HepG2 (cell line): ENCODE measurements around the gene DACT2. TPM values are rescaled to one million over a fixed set of nuclear protein-coding genes. Genes with fewer than 3 reads are reported as not detected.

Source experiments
- ATAC-seq: fragments of 200-7000 bp; cut with Tn5 transposase; 3 replicates; pipeline ENCODE4 v1.9.1; 2020; ENCODE audit warnings: mild to moderate bottlenecking, moderate library complexity
- BruUV-seq: library from RNA; stranded (reverse); fragments of 400-500 nt; replicated peaks from 2 replicates; lab custom pipeline; 2021; lab: Mats Ljungman, UMichigan
- CTCF ChIA-PET: fragments of 300-600 bp; formaldehyde crosslinking; extraction: SDS; loops from one replicate; lab custom pipeline; 2021; ENCODE audit warnings: low total read pairs, inconsistent platforms, low intra/inter-chr PET ratio; lab: Yijun Ruan, JAX
- POLR2A ChIA-PET: fragments of 350-600 bp; sonication (Branson Sonifier 250); formaldehyde crosslinking; loops from one replicate; lab custom pipeline; 2020; ENCODE audit warnings: antibody characterized with exemption, inconsistent platforms; lab: Yijun Ruan, JAX
- DNase-seq: peaks from one replicate; pipeline ENCODE4 v3.0.0-alpha.2; 2015; ENCODE audit warnings: low spot score
- FAIRE-seq: peaks from 3 replicates; lab custom pipeline; 2011; peaks lifted over from hg19 to GRCh38; lab: Jason Lieb, UNC
- H2AFZ ChIP-seq: one replicate; pipeline ENCODE4 v1.6.1; 2011; ENCODE audit warnings: low read length, inconsistent platforms
- H3K27ac ChIP-seq: fragments of 300-600 bp; 3 replicates; pipeline ENCODE4 v1.8.0; 2011; ENCODE audit warnings: mixed run types, mild to moderate bottlenecking, mixed read lengths, low read length, inconsistent platforms; ENCODE audit not compliant: insufficient read depth; ENCODE audit errors: extremely low read length
- H3K27me3 ChIP-seq, 2 experiments: fragments of 200-600 bp in 1 of 2; 2 replicates in 1 of 2; 3 replicates in 1 of 2; pipeline versions ENCODE4 v1.6.0 to v1.8.0; 2011; ENCODE audit warnings: low read length in 2 of 2, mild to moderate bottlenecking in 2 of 2, moderate library complexity in 2 of 2, inconsistent platforms in 1 of 2; ENCODE audit not compliant: insufficient read depth in 2 of 2, control insufficient read depth in 1 of 2
- H3K36me3 ChIP-seq, 2 experiments: fragments of 200-600 bp in 1 of 2; replicated peaks in 1 of 2; 2 replicates in 1 of 2; 3 replicates in 1 of 2; pipeline versions ENCODE4 v1.5.1 to v1.8.0; 2011; ENCODE audit warnings: low read length in 2 of 2, inconsistent platforms in 1 of 2; ENCODE audit not compliant: insufficient read depth in 2 of 2, control insufficient read depth in 1 of 2
- H3K4me1 ChIP-seq: 2 replicates; pipeline ENCODE4 v1.5.1; 2012; ENCODE audit warnings: low read length, inconsistent platforms; ENCODE audit not compliant: insufficient read depth
- H3K4me2 ChIP-seq: 2 replicates; pipeline ENCODE4 v1.6.0; 2011; ENCODE audit warnings: low read depth, low read length, inconsistent platforms
- H3K4me3 ChIP-seq, 3 experiments: fragments of 200-600 bp in 1 of 3; sonication (generic), shearing (Covaris generic) in 1 of 3; replicated peaks in 1 of 3; 2 replicates each; pipeline ENCODE4 v1.5.1; 2011 to 2016; ENCODE audit warnings: low read length in 3 of 3, inconsistent platforms in 2 of 3, low read depth in 2 of 3, mild to moderate bottlenecking in 2 of 3, control low read depth in 1 of 3, mixed read lengths in 1 of 3; ENCODE audit not compliant: insufficient read depth in 1 of 3
- H3K79me2 ChIP-seq: one replicate; pipeline ENCODE4 v1.6.1; 2011; ENCODE audit warnings: low read length, inconsistent platforms; ENCODE audit not compliant: insufficient read depth
- H3K9ac ChIP-seq: 2 replicates; pipeline ENCODE4 v1.6.0; 2011; ENCODE audit warnings: mild to moderate bottlenecking, low read depth, low read length, inconsistent platforms; ENCODE audit not compliant: insufficient read depth
- H3K9me3 ChIP-seq: 2 replicates; pipeline ENCODE4 v1.5.1; 2012; ENCODE audit warnings: mild to moderate bottlenecking, low read length
- H4K20me1 ChIP-seq: 2 replicates; pipeline ENCODE4 v1.6.0; 2011; ENCODE audit warnings: inconsistent platforms, mild to moderate bottlenecking, low read length, moderate library complexity; ENCODE audit not compliant: insufficient read depth
- AKAP8 ChIP-seq: sonication (generic); formaldehyde crosslinking; IDR thresholded peaks from 2 replicates; pipeline ENCODE4 v1.5.1; 2020; ENCODE audit warnings: mild to moderate bottlenecking, missing genetic modification reagents
- ARNT2 ChIP-seq: sonication (generic); formaldehyde crosslinking; IDR thresholded peaks from 2 replicates; pipeline ENCODE4 v1.8.0; 2022; ENCODE audit warnings: mild to moderate bottlenecking, low read depth, missing genetic modification reagents, moderate library complexity
- CBX1 ChIP-seq: IDR thresholded peaks from one replicate; pipeline ENCODE4 v1.6.1; 2016; ENCODE audit warnings: antibody characterized with exemption, low read depth
- DRAP1 ChIP-seq: IDR thresholded peaks from 2 replicates; pipeline ENCODE4 v1.6.1; 2016; ENCODE audit warnings: missing genetic modification reagents, missing compliant biosample characterization
- KLF11 ChIP-seq: IDR thresholded peaks from 2 replicates; pipeline ENCODE4 v1.6.1; 2016; ENCODE audit warnings: missing compliant biosample characterization
- MAZ ChIP-seq, 2 experiments: sonication (generic) in 1 of 2; formaldehyde crosslinking in 1 of 2; IDR thresholded peaks; 2 replicates each; pipeline versions ENCODE4 v1.5.0 to v1.6.1; 2012 to 2020; ENCODE audit warnings: low read depth in 2 of 2, mild to moderate bottlenecking in 2 of 2, borderline replicate concordance in 1 of 2, improper control_type of control experiment in 1 of 2, low read length in 1 of 2, missing genetic modification reagents in 1 of 2, moderate library complexity in 1 of 2
- RBFOX2 ChIP-seq: fragments of 200-400 bp; formaldehyde crosslinking; IDR thresholded peaks from 2 replicates; pipeline ENCODE4 v1.6.1; 2017; ENCODE audit warnings: low read depth, mild to moderate bottlenecking, low read length
- RXRA ChIP-seq: sonication (generic); formaldehyde crosslinking; IDR thresholded peaks from 2 replicates; pipeline ENCODE4 v1.5.1; 2020; ENCODE audit warnings: missing genetic modification reagents
- THAP11 ChIP-seq: IDR thresholded peaks from 2 replicates; pipeline ENCODE4 v1.6.1; 2016; ENCODE audit warnings: missing biosample characterization, missing genetic modification reagents
- TSC22D2 ChIP-seq: sonication (generic); formaldehyde crosslinking; IDR thresholded peaks from 2 replicates; pipeline ENCODE4 v1.5.1; 2020; ENCODE audit warnings: missing genetic modification reagents, mild to moderate bottlenecking, borderline replicate concordance
- ZNF629 ChIP-seq: sonication (generic); formaldehyde crosslinking; conservative IDR thresholded peaks from 2 replicates; pipeline ENCODE4 v1.5.0; 2020; ENCODE audit warnings: missing genetic modification reagents
- ZNF749 ChIP-seq: sonication (generic); formaldehyde crosslinking; IDR thresholded peaks from 2 replicates; pipeline ENCODE4 v1.8.0; 2022; ENCODE audit warnings: mild to moderate bottlenecking, missing genetic modification reagents, moderate library complexity, borderline replicate concordance
- WGBS: methylation state at CpG from one replicate; pipeline ENCODE4 v1.1.6; 2017; ENCODE audit warnings: low lambda C conversion rate; 5-methylcytosine and 5-hydroxymethylcytosine counted together
- in situ Hi-C: cut with HindIII; loops from 2 replicates; pipeline ENCODE4 v1.10.0; 2017; ENCODE audit warnings: low pct_unique_long_range_greater_than_20kb; ENCODE audit not compliant: extremely low pct_ligation_motif_present
- intact Hi-C: fragments of 100-400 bp; cut with micrococcal nuclease; formaldehyde crosslinking; loops from one replicate; pipeline ENCODE4 v1.10.0; 2022; ENCODE audit not compliant: unreplicated experiment
- polyA plus RNA-seq, 8 experiments: library from polyadenylated mRNA; depleted of rRNA in 3 of 8; stranded (reverse) in 7 of 8; unstranded in 1 of 8; fragments of >200 nt; fragmentation: Illumina TruSeq in 4 of 8; extraction: Trizol in 4 of 8; gene quantifications; 2 replicates each; pipeline versions ENCODE4 v1.2.1 to v1.2.3, GENCODE V29; 2011 to 2016; ENCODE audit warnings: low read depth in 4 of 8, missing spikeins in 1 of 8, mixed read lengths in 1 of 8; ENCODE audit not compliant: insufficient read depth in 1 of 8
- total RNA-seq, 5 experiments: library from RNA; depleted of rRNA; stranded (reverse); fragments of >200 nt; fragmentation: Illumina TruSeq; extraction: Trizol; gene quantifications; 2 replicates each; pipeline ENCODE4 v1.2.3, GENCODE V29; 2016; ENCODE audit warnings: low read depth in 1 of 5
- TF ChIP-seq, protein P1 (sequence below): sonication (generic); formaldehyde crosslinking; conservative IDR thresholded peaks from 2 replicates; pipeline ENCODE4 v1.4.0; 2020; ENCODE audit warnings: mild to moderate bottlenecking, missing genetic modification reagents, moderate library complexity
- TF ChIP-seq, protein P2 (sequence below): sonication (generic); formaldehyde crosslinking; IDR thresholded peaks from 2 replicates; pipeline ENCODE4 v1.8.0; 2023; ENCODE audit warnings: mild to moderate bottlenecking, missing genetic modification reagents
- TF ChIP-seq, protein P3 (sequence below): sonication (generic); formaldehyde crosslinking; IDR thresholded peaks from 2 replicates; pipeline ENCODE4 v1.4.0; 2020; ENCODE audit warnings: missing genetic modification reagents

Gene DACT2
- total and polyA plus RNA-seq, 2 of the 13 experiments (the other 11 are each of a cell fraction or from before 2014, with no cell fraction given), result 0.15 TPM; not detected in 1

DNA sequence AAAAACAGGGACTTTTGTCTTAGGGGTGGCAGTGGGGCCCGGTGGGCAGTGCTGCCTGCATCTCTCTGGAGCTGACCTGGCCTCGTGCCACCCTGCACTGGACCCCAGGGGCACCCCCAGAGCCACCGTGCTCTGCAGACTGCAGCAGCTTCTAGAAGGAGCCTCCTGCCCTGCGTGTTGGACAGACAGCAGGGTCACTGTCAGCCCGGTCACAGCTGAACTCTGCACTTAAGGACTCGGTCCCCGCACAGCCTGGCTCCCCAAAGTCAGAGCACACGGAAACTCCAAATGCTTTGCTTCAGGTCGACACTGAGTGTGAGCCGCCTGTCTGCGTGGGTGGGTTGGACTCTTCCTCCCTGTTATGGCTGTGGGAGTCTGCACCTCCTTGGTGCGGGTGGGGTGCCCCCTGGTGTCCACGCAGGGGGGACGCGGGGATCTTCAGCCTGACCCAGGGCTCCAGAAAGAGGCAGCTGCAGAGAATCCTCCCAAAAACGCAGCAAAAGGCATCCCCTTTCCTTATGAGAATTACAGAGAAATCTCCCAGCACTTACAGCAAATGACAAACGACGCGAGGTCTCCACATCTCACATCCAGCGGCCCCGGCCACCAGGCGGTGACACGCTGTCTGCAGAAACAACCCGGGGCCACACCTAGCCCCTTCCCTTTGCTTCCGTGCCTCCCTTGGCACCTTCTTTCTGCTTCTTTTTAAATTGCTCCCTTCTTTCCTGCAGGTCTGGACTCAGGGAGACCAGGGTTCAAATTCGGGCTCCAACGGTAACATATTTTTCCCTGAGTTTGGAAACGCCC, 36.3 kb upstream of the DACT2 start:
- DNase-seq, result peak; percentile 49
- Histone ChIP-seq H3K36me3 (no peaks in the 10 kb centered on the region), H4K20me1 (no peaks in the 10 kb centered on the region), H3K4me2 (peak overlapping the region; percentile 79), H2AFZ (no peak overlapping the region), H3K27ac (no peak overlapping the region), H3K4me1 (peaks cover 10% of the 10 kb centered on the region), H3K9ac (no peak overlapping the region), H3K9me3 (no peaks in the 10 kb centered on the region), H3K27me3 (peaks cover 0 to 3% of the 10 kb centered on the region in 2 experiments; a peak in 1 of 5 replicates), H3K4me3 (peak overlapping the region in 1 of 3 experiments; percentile 61; a peak in 2 of 6 replicates), H3K79me2 (no peaks in the 10 kb centered on the region)
- POLR2A ChIA-PET, result no interaction called here
- peak; percentile 56 for FAIRE-seq
- intact Hi-C loops (loop anchor here (1.0 kb wide), 3 partner anchors 155 to 205 kb away; no protein-coding TSS in a partner anchor), in situ Hi-C loops (loop anchor here (5.0 kb wide), 1 partner anchor 164 kb away; no protein-coding TSS in a partner anchor)
- no TSS peak for BruUV-seq
- WGBS, result 23% methylated on average over 16 of the region's 28 CpGs
- CTCF ChIA-PET, result interaction anchor here (0.7 to 3.1 kb wide), 13 partner anchors 23 to 311 kb away, joined by 3 to 40 read pairs (median 6); no protein-coding TSS in a partner anchor
- ATAC-seq, result peak; percentile 99
- TF ChIP-seq CBX1, result peak; percentile 76
- TF ChIP-seq, protein P1, sequence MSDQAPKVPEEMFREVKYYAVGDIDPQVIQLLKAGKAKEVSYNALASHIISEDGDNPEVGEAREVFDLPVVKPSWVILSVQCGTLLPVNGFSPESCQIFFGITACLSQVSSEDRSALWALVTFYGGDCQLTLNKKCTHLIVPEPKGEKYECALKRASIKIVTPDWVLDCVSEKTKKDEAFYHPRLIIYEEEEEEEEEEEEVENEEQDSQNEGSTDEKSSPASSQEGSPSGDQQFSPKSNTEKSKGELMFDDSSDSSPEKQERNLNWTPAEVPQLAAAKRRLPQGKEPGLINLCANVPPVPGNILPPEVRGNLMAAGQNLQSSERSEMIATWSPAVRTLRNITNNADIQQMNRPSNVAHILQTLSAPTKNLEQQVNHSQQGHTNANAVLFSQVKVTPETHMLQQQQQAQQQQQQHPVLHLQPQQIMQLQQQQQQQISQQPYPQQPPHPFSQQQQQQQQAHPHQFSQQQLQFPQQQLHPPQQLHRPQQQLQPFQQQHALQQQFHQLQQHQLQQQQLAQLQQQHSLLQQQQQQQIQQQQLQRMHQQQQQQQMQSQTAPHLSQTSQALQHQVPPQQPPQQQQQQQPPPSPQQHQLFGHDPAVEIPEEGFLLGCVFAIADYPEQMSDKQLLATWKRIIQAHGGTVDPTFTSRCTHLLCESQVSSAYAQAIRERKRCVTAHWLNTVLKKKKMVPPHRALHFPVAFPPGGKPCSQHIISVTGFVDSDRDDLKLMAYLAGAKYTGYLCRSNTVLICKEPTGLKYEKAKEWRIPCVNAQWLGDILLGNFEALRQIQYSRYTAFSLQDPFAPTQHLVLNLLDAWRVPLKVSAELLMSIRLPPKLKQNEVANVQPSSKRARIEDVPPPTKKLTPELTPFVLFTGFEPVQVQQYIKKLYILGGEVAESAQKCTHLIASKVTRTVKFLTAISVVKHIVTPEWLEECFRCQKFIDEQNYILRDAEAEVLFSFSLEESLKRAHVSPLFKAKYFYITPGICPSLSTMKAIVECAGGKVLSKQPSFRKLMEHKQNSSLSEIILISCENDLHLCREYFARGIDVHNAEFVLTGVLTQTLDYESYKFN (CRISPR knock-in tag), result 0 out of 2 replicates have a peak, but pooled peaks have one; percentile 25
- TF ChIP-seq RBFOX2, result no peak
- TF ChIP-seq AKAP8 (CRISPR knock-in tag), result no peak
- TF ChIP-seq, protein P2, sequence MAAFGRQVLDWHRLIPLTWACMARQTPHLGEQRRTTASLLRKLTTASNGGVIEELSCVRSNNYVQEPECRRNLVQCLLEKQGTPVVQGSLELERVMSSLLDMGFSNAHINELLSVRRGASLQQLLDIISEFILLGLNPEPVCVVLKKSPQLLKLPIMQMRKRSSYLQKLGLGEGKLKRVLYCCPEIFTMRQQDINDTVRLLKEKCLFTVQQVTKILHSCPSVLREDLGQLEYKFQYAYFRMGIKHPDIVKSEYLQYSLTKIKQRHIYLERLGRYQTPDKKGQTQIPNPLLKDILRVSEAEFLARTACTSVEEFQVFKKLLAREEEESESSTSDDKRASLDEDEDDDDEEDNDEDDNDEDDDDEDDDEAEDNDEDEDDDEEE (CRISPR knock-in tag), result 0 out of 2 replicates have a peak, but pooled peaks have one; percentile 61
- no peak for TF ChIP-seq MAZ (IDR thresholded peaks at IDR 0.05; ENCODE audit: borderline replicate concordance, low read depth, low read length)
- peak; percentile 80 for TF ChIP-seq MAZ (CRISPR knock-in tag; IDR thresholded peaks at IDR 0.05; ENCODE audit: low read depth)
- peak; percentile 21; the same call in 1 of the 2 replicates for TF ChIP-seq DRAP1 (CRISPR knock-in tag)
- 0 out of 2 replicates have a peak, but pooled peaks have one; percentile 22 for TF ChIP-seq ZNF629 (CRISPR knock-in tag)
- peak; percentile 48; the same call in 1 of the 2 replicates for TF ChIP-seq RXRA (CRISPR knock-in tag)
- TF ChIP-seq THAP11, result 0 out of 2 replicates have a peak, but pooled peaks have one; percentile 20
- TF ChIP-seq, protein P3, sequence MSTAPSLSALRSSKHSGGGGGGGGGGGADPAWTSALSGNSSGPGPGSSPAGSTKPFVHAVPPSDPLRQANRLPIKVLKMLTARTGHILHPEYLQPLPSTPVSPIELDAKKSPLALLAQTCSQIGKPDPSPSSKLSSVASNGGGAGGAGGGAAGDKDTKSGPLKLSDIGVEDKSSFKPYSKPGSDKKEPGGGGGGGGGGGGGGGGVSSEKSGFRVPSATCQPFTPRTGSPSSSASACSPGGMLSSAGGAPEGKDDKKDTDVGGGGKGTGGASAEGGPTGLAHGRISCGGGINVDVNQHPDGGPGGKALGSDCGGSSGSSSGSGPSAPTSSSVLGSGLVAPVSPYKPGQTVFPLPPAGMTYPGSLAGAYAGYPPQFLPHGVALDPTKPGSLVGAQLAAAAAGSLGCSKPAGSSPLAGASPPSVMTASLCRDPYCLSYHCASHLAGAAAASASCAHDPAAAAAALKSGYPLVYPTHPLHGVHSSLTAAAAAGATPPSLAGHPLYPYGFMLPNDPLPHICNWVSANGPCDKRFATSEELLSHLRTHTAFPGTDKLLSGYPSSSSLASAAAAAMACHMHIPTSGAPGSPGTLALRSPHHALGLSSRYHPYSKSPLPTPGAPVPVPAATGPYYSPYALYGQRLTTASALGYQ (CRISPR knock-in tag), result no peak
- no peak for TF ChIP-seq KLF11
- TF ChIP-seq ZNF749, result peak; percentile 38; the same call in 1 of the 2 replicates
- TF ChIP-seq TSC22D2 (CRISPR knock-in tag), result peak; percentile 50; the same call in 1 of the 2 replicates
- peak; percentile 32; the same call in 1 of the 2 replicates for TF ChIP-seq ARNT2 (CRISPR knock-in tag)
